GM12865 (cell line): Measurements from ENCODE around the gene PPP4R1.
"Not testable (repeated sequence)": the region's sequence is repeated elsewhere in the genome, so short reads cannot be mapped to it uniquely, and the experiment has no call there.

ENCODE experiments used
- DNase-seq: peaks from one replicate; pipeline ENCODE4 v3.0.0; 2010; ENCODE audit warnings: low read depth
- H3K4me3 ChIP-seq: 2 replicates; pipeline ENCODE4 v1.5.1; 2011; ENCODE audit warnings: mild to moderate bottlenecking, low read depth, low read length, control low read depth
- CTCF ChIP-seq: IDR thresholded peaks from 2 replicates; pipeline ENCODE4 v1.5.1; 2011; ENCODE audit warnings: low read length, control low read depth, low read depth, inconsistent platforms; ENCODE audit not compliant: insufficient read depth; ENCODE audit errors: missing control alignments

The PPP4R1 gene

DNA sequence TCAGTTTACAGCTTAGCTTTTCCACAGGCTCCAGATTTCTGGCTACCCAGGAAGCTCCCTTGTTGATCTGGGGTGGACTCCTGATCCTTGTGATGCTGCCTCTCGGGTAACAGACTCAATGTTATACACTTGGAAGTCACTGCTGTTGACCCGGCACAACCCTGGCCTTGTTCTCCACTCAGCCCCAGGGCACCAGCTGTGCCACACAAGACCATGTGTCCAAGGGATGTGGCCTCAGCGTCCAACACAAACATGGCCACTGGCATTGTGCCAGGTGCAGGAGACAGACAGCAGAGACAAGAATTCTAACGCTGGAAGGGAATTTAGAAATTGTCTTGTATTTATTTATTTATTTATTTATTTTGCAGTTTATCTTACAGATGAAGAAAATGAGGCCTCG lies 39.0 kb upstream of the PPP4R1 start:
- DNase-seq, result no peak
- TF ChIP-seq CTCF, result no peak
- H3K4me3 ChIP-seq, result no peak overlapping the region

DNA sequence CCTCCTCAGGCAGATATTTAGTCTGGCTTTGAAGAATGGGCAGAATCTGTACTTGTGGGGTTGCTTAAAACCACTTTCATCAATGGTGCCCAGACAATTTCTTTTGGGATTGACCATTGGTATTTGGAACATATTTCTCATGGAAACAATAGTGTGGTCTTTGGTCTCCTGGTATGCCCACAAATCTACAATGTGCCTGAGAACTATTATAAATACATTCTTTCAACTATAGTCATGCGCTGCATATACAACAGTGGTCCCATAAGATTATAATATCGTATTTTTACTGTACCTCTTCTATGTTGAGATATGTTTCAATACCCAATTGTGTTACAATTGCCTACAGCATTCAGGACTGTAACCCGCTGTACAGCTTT lies 34.8 kb upstream of the PPP4R1 start:
- no peak for TF ChIP-seq CTCF
- no peak for DNase-seq

DNA sequence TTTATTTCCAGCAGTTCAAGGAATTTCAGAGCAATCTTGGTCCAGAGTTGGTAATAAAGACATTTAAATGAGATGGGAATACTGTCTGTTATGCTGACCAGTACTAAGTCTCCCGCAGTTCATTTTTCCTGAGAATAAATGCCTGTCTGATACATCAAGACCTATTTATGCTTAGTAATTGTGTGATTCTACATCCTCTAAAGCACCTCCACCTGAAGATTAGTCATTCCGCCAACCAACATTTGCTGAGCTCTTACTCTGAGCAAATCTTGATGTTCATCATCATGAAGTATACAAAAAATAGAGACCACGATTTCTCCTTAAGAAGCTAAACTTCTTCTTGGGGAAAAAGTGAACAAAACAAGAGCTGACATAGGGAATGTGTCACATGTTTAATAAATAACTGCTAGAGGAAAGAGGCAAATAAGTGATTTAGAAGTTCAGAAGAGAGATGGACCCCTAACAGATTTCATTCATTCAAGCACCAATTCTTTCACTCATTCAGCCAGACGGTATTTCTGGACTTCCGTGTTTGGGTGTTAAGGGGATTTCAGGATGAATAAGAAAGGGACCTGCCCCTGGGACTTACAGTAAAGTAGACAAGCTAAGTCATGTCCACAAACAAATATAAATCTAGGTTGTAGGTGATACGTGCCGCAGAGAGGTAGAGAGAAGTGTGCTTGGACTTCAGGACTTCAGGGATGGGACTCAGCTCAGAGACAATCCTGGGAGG lies 34.2 kb upstream of the PPP4R1 start:
- peak; percentile 50 for DNase-seq
- no peak for TF ChIP-seq CTCF
- H3K4me3 ChIP-seq, result no peak overlapping the region

More for the DNA sequence above, 34.8 kb upstream of the PPP4R1 start:
- no peak overlapping the region for H3K4me3 ChIP-seq

DNA sequence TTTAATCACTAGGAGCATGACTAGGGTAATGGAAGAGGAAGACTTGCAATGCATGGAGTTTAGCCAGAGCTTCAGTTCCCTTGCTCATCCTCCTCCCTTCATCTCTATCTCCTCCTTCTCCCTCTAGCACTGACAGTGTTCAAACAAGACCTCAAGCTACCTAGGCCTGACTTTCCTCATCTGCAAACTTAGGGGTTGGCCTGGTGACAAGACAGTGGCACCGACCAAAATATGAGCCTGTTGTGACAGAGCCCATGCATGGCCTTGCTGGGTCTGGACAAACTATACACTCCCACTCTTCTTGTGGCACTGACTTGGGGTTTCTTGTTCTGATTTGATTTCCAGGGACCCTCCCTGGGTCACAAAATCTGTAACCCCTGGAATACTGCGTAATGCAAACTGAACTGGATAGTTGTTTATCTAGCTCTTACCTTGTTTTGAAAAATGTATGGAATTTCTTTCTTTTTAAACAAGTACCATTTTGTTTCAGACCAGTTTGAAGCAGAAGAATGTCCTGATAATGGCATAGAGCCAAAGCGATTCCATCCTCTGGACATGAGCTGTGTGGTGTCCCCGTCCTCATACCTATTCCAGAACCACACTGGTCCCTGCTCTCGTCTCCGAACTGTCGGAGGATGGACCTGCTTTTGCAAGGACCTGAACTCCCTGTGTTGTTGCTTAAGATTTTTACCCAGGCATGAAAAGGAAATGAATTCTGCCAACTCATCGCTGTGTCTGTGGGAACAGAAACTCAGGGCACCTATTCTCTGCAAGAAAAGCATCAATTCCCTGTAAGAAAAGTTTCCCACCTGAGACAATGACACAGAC lies 33.4 kb upstream of the PPP4R1 start:
- TF ChIP-seq CTCF, result no peak
- DNase-seq, result no peak
- no peak overlapping the region for H3K4me3 ChIP-seq

DNA sequence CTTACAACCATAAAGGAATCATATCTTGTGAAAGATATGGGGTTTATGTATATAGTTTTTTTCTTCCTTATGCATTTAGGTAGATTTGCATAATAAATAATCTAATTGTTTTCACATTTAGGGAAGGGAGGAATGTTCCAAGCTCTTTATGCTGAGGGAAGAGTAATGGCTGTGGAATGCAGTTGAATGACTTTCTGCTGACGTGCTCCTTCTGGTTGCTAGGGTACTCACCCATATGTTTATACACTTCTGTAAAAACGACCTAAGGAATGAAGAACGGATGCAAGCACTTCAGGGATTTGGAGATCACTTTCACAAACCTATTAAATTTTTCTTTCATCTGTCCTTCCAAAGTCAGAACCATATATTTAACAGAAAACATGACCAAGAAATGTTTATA lies 29.2 kb upstream of the PPP4R1 start:
- H3K4me3 ChIP-seq, result no peak overlapping the region
- DNase-seq, result no peak
- TF ChIP-seq CTCF, result no peak

GRCh38 chr18:9642799-9643462 lies 28.6 kb upstream of the PPP4R1 start:
- DNase-seq, result no peak
- no peak overlapping the region for H3K4me3 ChIP-seq
- no peak for TF ChIP-seq CTCF

GRCh38 chr18:9641081-9641480 lies 26.7 kb upstream of the PPP4R1 start:
- not testable (repeated sequence) for H3K4me3 ChIP-seq

More at GRCh38 chr18:9641081-9641480, 26.7 kb upstream of the PPP4R1 start:
- DNase-seq, result not testable (repeated sequence)
